H1 (cell line): Measurements from ENCODE around the gene LIPC. TPM values are rescaled to one million over a fixed set of nuclear protein-coding genes. Genes with fewer than 3 reads are reported as not detected.

ENCODE experiments used
- CTCF ChIA-PET: fragments of 300-600 bp; sonication (Branson Sonifier 250); formaldehyde crosslinking; loops from one replicate; lab custom pipeline; 2021; ENCODE audit not compliant: partially characterized antibody; lab: Charles Lee
- POLR2A ChIA-PET: fragments of 300-600 bp; sonication (Branson Sonifier 250); formaldehyde crosslinking; loops from one replicate; lab custom pipeline; 2021; ENCODE audit warnings: inconsistent platforms; ENCODE audit not compliant: partially characterized antibody; lab: Charles Lee
- DNase-seq, 2 experiments: peaks; one replicate each; pipeline versions ENCODE4 v3.0.0 to v3.0.0-alpha.2; 2010 to 2022; ENCODE audit warnings: low spot score in 2 of 2, low read depth in 1 of 2, mixed read lengths in 1 of 2
- FAIRE-seq: peaks from 2 replicates; lab custom pipeline; 2011; peaks lifted over from hg19 to GRCh38; lab: Jason Lieb, UNC
- H2AFZ ChIP-seq: 2 replicates; pipeline ENCODE4 v1.8.1; 2012; ENCODE audit warnings: low read length, inconsistent platforms
- H2AK5ac ChIP-seq: 2 replicates; pipeline ENCODE4 v1.6.1; 2013; ENCODE audit warnings: low read depth, low read length
- H2BK120ac ChIP-seq: replicated peaks from 2 replicates; pipeline ENCODE3; 2013; ENCODE audit warnings: low read depth, low read length, inconsistent platforms
- H2BK12ac ChIP-seq: 2 replicates; pipeline ENCODE4 v1.6.1; 2013; ENCODE audit warnings: low read depth, low read length
- H2BK15ac ChIP-seq: 2 replicates; pipeline ENCODE4 v1.6.1; 2013; ENCODE audit warnings: low read length
- H2BK20ac ChIP-seq: 2 replicates; pipeline ENCODE4 v1.6.1; 2013; ENCODE audit warnings: low read length
- H2BK5ac ChIP-seq: 2 replicates; pipeline ENCODE4 v1.6.1; 2013; ENCODE audit warnings: low read depth, low read length
- H3K14ac ChIP-seq: 2 replicates; pipeline ENCODE4 v1.6.1; 2013; ENCODE audit warnings: inconsistent platforms; ENCODE audit not compliant: insufficient read length
- H3K18ac ChIP-seq: 2 replicates; pipeline ENCODE4 v1.6.1; 2013; ENCODE audit warnings: low read length; ENCODE audit errors: extremely low read depth
- H3K23ac ChIP-seq: 2 replicates; pipeline ENCODE4 v1.6.1; 2013; ENCODE audit warnings: inconsistent platforms; ENCODE audit not compliant: insufficient read length
- H3K23me2 ChIP-seq: 2 replicates; pipeline ENCODE4 v1.6.1; 2013; ENCODE audit warnings: low read depth, low read length
- H3K27ac ChIP-seq: 2 replicates; pipeline ENCODE4 v1.6.1; 2011; ENCODE audit warnings: low read depth, low read length, inconsistent platforms
- H3K27me3 ChIP-seq, 4 experiments: replicated peaks in 1 of 4; 1 replicate in 1 of 4; 2 replicates in 3 of 4; pipeline versions ENCODE4 v1.6.1 to v1.8.1; 2011 to 2013; ENCODE audit warnings: low read length in 3 of 4, mild to moderate bottlenecking in 3 of 4, inconsistent platforms in 2 of 4, mixed read lengths in 2 of 4, moderate library complexity in 1 of 4; ENCODE audit not compliant: control insufficient read depth in 3 of 4, insufficient read depth in 3 of 4; ENCODE audit errors: extremely low read depth in 1 of 4
- H3K36me3 ChIP-seq, 4 experiments: 2 replicates each; pipeline versions ENCODE4 v1.6.1 to v1.8.1; 2011 to 2013; ENCODE audit warnings: mild to moderate bottlenecking in 4 of 4, low read length in 3 of 4, moderate library complexity in 2 of 4, control low read depth in 1 of 4, inconsistent platforms in 1 of 4; ENCODE audit not compliant: insufficient read depth in 4 of 4, control insufficient read depth in 2 of 4
- H3K4ac ChIP-seq: replicated peaks from 2 replicates; pipeline ENCODE3; 2013; ENCODE audit warnings: low read length, low read depth, mixed read lengths, inconsistent platforms; ENCODE audit not compliant: insufficient read length
- H3K4me1 ChIP-seq, 4 experiments: replicated peaks in 1 of 4; 1 replicate in 1 of 4; 2 replicates in 3 of 4; pipeline versions ENCODE4 v1.6.1 to v1.8.1; 2011 to 2013; ENCODE audit warnings: low read length in 3 of 4, inconsistent platforms in 2 of 4, mixed read lengths in 1 of 4; ENCODE audit not compliant: insufficient read depth in 4 of 4, control insufficient read depth in 3 of 4
- H3K4me2 ChIP-seq, 2 experiments: 2 replicates each; pipeline versions ENCODE4 v1.6.1 to v1.8.1; 2011 to 2013; ENCODE audit warnings: low read depth in 2 of 2, low read length in 2 of 2, control low read depth in 1 of 2, inconsistent platforms in 1 of 2, mild to moderate bottlenecking in 1 of 2; ENCODE audit not compliant: insufficient read depth in 1 of 2
- H3K4me3 ChIP-seq, 4 experiments: fragments of 200-600, 300-600 bp in 1 of 4; sonication (generic), shearing (Covaris generic), sonication (Bioruptor Twin) in 1 of 4; 2 replicates each; pipeline versions ENCODE4 v1.5.1 to v1.8.1; 2011 to 2016; ENCODE audit warnings: low read length in 4 of 4, low read depth in 3 of 4, control low read depth in 2 of 4, inconsistent platforms in 2 of 4, mild to moderate bottlenecking in 2 of 4, mixed read lengths in 1 of 4, moderate library complexity in 1 of 4; ENCODE audit not compliant: insufficient read depth in 2 of 4; ENCODE audit errors: extremely low read depth in 1 of 4
- H3K56ac ChIP-seq: replicated peaks from 2 replicates; pipeline ENCODE3; 2013; ENCODE audit warnings: low read depth, mild to moderate bottlenecking, mixed read lengths, low read length, inconsistent platforms; ENCODE audit not compliant: insufficient read length
- H3K79me1 ChIP-seq: 2 replicates; pipeline ENCODE4 v1.6.1; 2013; ENCODE audit warnings: low read depth, low read length, control low read depth
- H3K79me2 ChIP-seq, 2 experiments: 2 replicates each; pipeline versions ENCODE4 v1.6.1 to v1.8.1; 2012 to 2013; ENCODE audit warnings: low read length in 2 of 2, mild to moderate bottlenecking in 2 of 2, inconsistent platforms in 1 of 2; ENCODE audit not compliant: insufficient read depth in 2 of 2, control insufficient read depth in 1 of 2
- H3K9ac ChIP-seq, 4 experiments: replicated peaks in 1 of 4; 1 replicate in 1 of 4; 2 replicates in 3 of 4; pipeline versions ENCODE4 v1.6.1 to v1.8.1; 2011 to 2013; ENCODE audit warnings: low read depth in 3 of 4, low read length in 3 of 4, control low read depth in 2 of 4, mild to moderate bottlenecking in 2 of 4, moderate library complexity in 2 of 4, inconsistent platforms in 1 of 4; ENCODE audit errors: extremely low read depth in 1 of 4
- H3K9me3 ChIP-seq, 2 experiments: 2 replicates each; pipeline versions ENCODE4 v1.6.1 to v1.8.1; 2012 to 2013; ENCODE audit warnings: mild to moderate bottlenecking in 2 of 2, moderate library complexity in 2 of 2, control low read depth in 1 of 2, inconsistent platforms in 1 of 2, low read depth in 1 of 2, low read length in 1 of 2, mixed read lengths in 1 of 2; ENCODE audit not compliant: insufficient read depth in 2 of 2
- H4K20me1 ChIP-seq, 2 experiments: replicated peaks in 1 of 2; 2 replicates each; pipeline versions ENCODE3 to v1.8.1; 2011 to 2013; ENCODE audit warnings: inconsistent platforms in 2 of 2, low read length in 2 of 2, mild to moderate bottlenecking in 1 of 2; ENCODE audit not compliant: insufficient read depth in 2 of 2, control insufficient read depth in 1 of 2
- H4K5ac ChIP-seq: 2 replicates; pipeline ENCODE4 v1.6.1; 2013; ENCODE audit warnings: low read length, low read depth, mixed read lengths, inconsistent platforms; ENCODE audit not compliant: insufficient read length
- H4K8ac ChIP-seq: 2 replicates; pipeline ENCODE4 v1.8.0; 2013; ENCODE audit warnings: mild to moderate bottlenecking, moderate library complexity, low read length, inconsistent platforms; ENCODE audit not compliant: insufficient read depth; ENCODE audit errors: extremely low read depth
- H4K91ac ChIP-seq: replicated peaks from 2 replicates; pipeline ENCODE3; 2013; ENCODE audit warnings: low read length, mixed read lengths, inconsistent platforms; ENCODE audit not compliant: insufficient read length
- ASH2L ChIP-seq: fragments of 200-600, 300-600 bp; sonication (generic); IDR thresholded peaks from one replicate; pipeline ENCODE4 v1.7.1; 2017; ENCODE audit warnings: low read length
- CHD2 ChIP-seq: IDR thresholded peaks from 2 replicates; pipeline ENCODE4 v1.6.1; 2012; ENCODE audit warnings: low read length, improper control_type of control experiment
- GABPA ChIP-seq: IDR thresholded peaks from 2 replicates; pipeline ENCODE4 v1.6.1; 2011; ENCODE audit warnings: mild to moderate bottlenecking, low read length, moderate library complexity, borderline replicate concordance; ENCODE audit not compliant: insufficient read depth
- GTF2F1 ChIP-seq: IDR thresholded peaks from 2 replicates; pipeline ENCODE4 v1.6.1; 2012; ENCODE audit warnings: low read depth, low read length, improper control_type of control experiment, borderline replicate concordance
- HDAC2 ChIP-seq, 2 experiments: fragments of 300-600 bp in 1 of 2; sonication (generic) in 1 of 2; IDR thresholded peaks; 2 replicates each; pipeline ENCODE4 v1.6.1; 2011 to 2012; ENCODE audit warnings: low read depth in 2 of 2, low read length in 2 of 2, mild to moderate bottlenecking in 2 of 2, moderate library complexity in 2 of 2, borderline replicate concordance in 1 of 2, inconsistent platforms in 1 of 2
- HDAC6 ChIP-seq: IDR thresholded peaks from one replicate; pipeline ENCODE4 v1.7.1; 2012; ENCODE audit warnings: low read depth, mild to moderate bottlenecking, inconsistent platforms, low read length, moderate library complexity
- WGBS, 2 experiments: shearing (Covaris generic) in 1 of 2; methylation state at CpG; one replicate each; pipeline versions ENCODE4 v1.1.6 to v1.1.7; 2013 to 2015; ENCODE audit warnings: low lambda C conversion rate in 2 of 2, mixed read lengths in 2 of 2, inconsistent platforms in 1 of 2, low coverage in 1 of 2, missing lambda C conversion rate in 1 of 2; ENCODE audit not compliant: insufficient replicate concordance in 2 of 2, insufficient coverage in 1 of 2, insufficient read length in 1 of 2; ENCODE audit errors: extremely low coverage in 1 of 2, missing lambda C conversion rate in 1 of 2; 5-methylcytosine and 5-hydroxymethylcytosine counted together
- polyA plus RNA-seq, 7 experiments: library from polyadenylated mRNA; depleted of rRNA in 3 of 7; stranded (reverse) in 5 of 7; unstranded in 2 of 7; fragments of >200 nt in 5 of 7; fragments of 200-250 nt in 2 of 7; gene quantifications; 1 replicate in 5 of 7; 2 replicates in 1 of 7; 4 replicates in 1 of 7; pipeline versions ENCODE4 v1.2.1 to v1.2.3, GENCODE V29; 2011 to 2013; ENCODE audit warnings: missing spikeins in 2 of 7, mixed read lengths in 2 of 7
- total RNA-seq: library from RNA; stranded (reverse); fragmentation: NEBNext Ultra II Directional; extraction: Animal tissue kit (Norgen Biotek cat#: 25700); gene quantifications from 2 replicates; pipeline ENCODE4 v1.2.1, GENCODE V29; 2021

Gene LIPC
- total and polyA plus RNA-seq, 2 of the 8 experiments (the other 6 are each of a cell fraction or from before 2014, with no cell fraction given) = not detected

DNA sequence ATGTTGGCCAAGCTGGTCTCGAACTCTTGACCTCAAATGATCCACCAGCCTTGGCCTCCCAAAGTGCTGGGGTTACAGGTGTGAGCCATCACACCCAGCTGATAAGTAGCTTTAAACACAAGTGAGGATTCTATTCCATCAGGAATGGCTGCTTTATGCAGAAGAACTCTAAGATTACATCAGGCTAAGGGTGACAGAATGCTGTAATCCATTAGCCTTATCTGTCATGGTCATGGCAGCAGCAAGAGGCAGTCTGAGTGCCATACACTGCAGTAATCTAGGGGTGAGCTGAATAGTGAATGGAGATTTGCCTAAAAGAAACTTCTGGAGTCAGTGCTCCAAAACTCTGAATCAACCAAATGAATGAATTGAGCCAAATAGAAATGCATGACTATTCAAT is 39.6 kb downstream of the LIPC start:
- H3K23me2 ChIP-seq = no peaks in the 10 kb centered on the region
- H3K9me3 ChIP-seq = no peaks in the 10 kb centered on the region
- H3K4me3 ChIP-seq = no peak overlapping the region
- no peaks in the 10 kb centered on the region for H3K79me2 ChIP-seq
- no peak overlapping the region for H4K5ac ChIP-seq
- no peaks in the 10 kb centered on the region for H3K36me3 ChIP-seq
- H2AK5ac ChIP-seq = no peak overlapping the region
- H4K20me1 ChIP-seq = no peaks in the 10 kb centered on the region
- H3K4me1 ChIP-seq = peaks cover 0 to 7% (median 4%) of the 10 kb centered on the region in 4 experiments; a peak in 4 of 7 replicates
- H3K56ac ChIP-seq = no peak overlapping the region
- H3K4me2 ChIP-seq = no peak overlapping the region
- no peak overlapping the region for H3K4ac ChIP-seq
- H2BK15ac ChIP-seq = no peak overlapping the region
- H2BK20ac ChIP-seq = no peak overlapping the region
- H4K8ac ChIP-seq = no peak overlapping the region
- 88% methylated on average over 1 of the region's 1 CpG; no CpG with 5 or more reads in 1 of the 2 experiments for WGBS, 2 experiments
- no peak overlapping the region for H3K23ac ChIP-seq
- H3K27me3 ChIP-seq = no peaks in the 10 kb centered on the region; a peak in 1 of 7 replicates
- no peak overlapping the region for H3K27ac ChIP-seq
- H4K91ac ChIP-seq = no peak overlapping the region
- no peak overlapping the region for H2BK12ac ChIP-seq
- no peak overlapping the region for H3K18ac ChIP-seq
- no peak overlapping the region for H2BK5ac ChIP-seq
- H2AFZ ChIP-seq = no peak overlapping the region
- H2BK120ac ChIP-seq = no peak overlapping the region
- POLR2A ChIA-PET = no interaction called here
- CTCF ChIA-PET = interaction anchor here (0.7 kb wide), 2 partner anchors 97 to 596 kb away, joined by 4 to 5 read pairs; no protein-coding TSS in a partner anchor
- H3K14ac ChIP-seq = no peak overlapping the region
- TF ChIP-seq HDAC6 (no peak), CHD2 (no peak), GABPA (no peak), HDAC2 (IDR thresholded peaks at IDR 0.05; ENCODE audit: borderline replicate concordance in 1 of 2, low read depth in 2 of 2, low read length in 2 of 2) (no peak), GTF2F1 (no peak), ASH2L (no peak)
- no peak for DNase-seq
- H3K9ac ChIP-seq = no peak overlapping the region
- H3K79me1 ChIP-seq = no peaks in the 10 kb centered on the region
- FAIRE-seq = no peak
